Measurements from ENCODE around the gene TNK1. TPM values are rescaled to one million over a fixed set of nuclear protein-coding genes. Genes with fewer than 3 reads are reported as not detected.

The TNK1 gene
- total and polyA plus RNA-seq, 4 donors = 3.7 to 8.2 (median 5.7) TPM

- ATAC-seq (ENCODE audit: insufficient read depth, low FRiP score) = no peak
- no peak for DNase-seq
- Histone ChIP-seq H3K4me1 (ENCODE audit: control insufficient read depth in 5 of 5, insufficient read depth in 5 of 5, low read length in 5 of 5) (peaks cover 0 to 5% (median 0%) of the 10 kb centered on the region in 5 donors), H3K9me3 (ENCODE audit: control insufficient read depth in 4 of 4, insufficient read depth in 3 of 4, low read length in 3 of 4) (no peaks in the 10 kb centered on the region), H3K27ac (ENCODE audit: low read depth in 1 of 2, low read length in 1 of 2) (no peak overlapping the region), H3K4me3 (no peak overlapping the region), H3K36me3 (ENCODE audit: control insufficient read depth in 4 of 4, insufficient read depth in 4 of 4, low read length in 4 of 4) (peaks cover 0 to 4% (median 2%) of the 10 kb centered on the region in 4 donors), H3K9ac (ENCODE audit: insufficient read depth in 1 of 2, low read length in 2 of 2) (no peak overlapping the region), H3K27me3 (ENCODE audit: control insufficient read depth in 3 of 3, insufficient read depth in 3 of 3, low read length in 2 of 3) (no peaks in the 10 kb centered on the region)
- WGBS, 2 donors = 65 to 74% methylated on average over 39 to 58 of the region's 58 CpGs
- no peak for TF ChIP-seq CTCF (IDR thresholded peaks at IDR 0.05; ENCODE audit: control extremely low read depth, extremely low read depth)
Measured at GRCh38 chr17:7408252-7408727, 27.4 kb downstream of the TNK1 start.

- Histone ChIP-seq H3K9ac (ENCODE audit: insufficient read depth in 1 of 2, low read length in 2 of 2) (no peak overlapping the region), H3K4me1 (ENCODE audit: control insufficient read depth in 5 of 5, insufficient read depth in 5 of 5, low read length in 5 of 5) (peaks cover 0 to 5% (median 0%) of the 10 kb centered on the region in 5 donors), H3K27me3 (ENCODE audit: control insufficient read depth in 3 of 3, insufficient read depth in 3 of 3, low read length in 2 of 3) (no peaks in the 10 kb centered on the region), H3K4me3 (no peak overlapping the region), H3K9me3 (ENCODE audit: control insufficient read depth in 4 of 4, insufficient read depth in 3 of 4, low read length in 3 of 4) (no peaks in the 10 kb centered on the region), H3K36me3 (ENCODE audit: control insufficient read depth in 4 of 4, insufficient read depth in 4 of 4, low read length in 4 of 4) (peaks cover 0 to 4% (median 2%) of the 10 kb centered on the region in 4 donors), H3K27ac (ENCODE audit: low read depth in 1 of 2, low read length in 1 of 2) (no peak overlapping the region)
- DNase-seq (no peak), ATAC-seq (ENCODE audit: insufficient read depth, low FRiP score) (no peak)
- 78 to 91% methylated on average over 6 of the region's 6 CpGs for WGBS, 2 donors
- TF ChIP-seq CTCF (IDR thresholded peaks at IDR 0.05; ENCODE audit: control extremely low read depth, extremely low read depth) = no peak
Measured at GRCh38 chr17:7408863-7409262, 28.0 kb downstream of the TNK1 start.

- no peak overlapping the region for H3K9ac ChIP-seq (ENCODE audit: insufficient read depth in 1 of 2, low read length in 2 of 2)
- no peak overlapping the region for H3K4me3 ChIP-seq
Measured at GRCh38 chr17:7409716-7410115, 28.8 kb downstream of the TNK1 start.

More at GRCh38 chr17:7409716-7410115, 28.8 kb downstream of the TNK1 start:
- DNase-seq (no peak), ATAC-seq (ENCODE audit: insufficient read depth, low FRiP score) (no peak)
- WGBS, 2 donors = 92 to 94% methylated on average over 6 of the region's 6 CpGs
- H3K4me1 ChIP-seq (ENCODE audit: control insufficient read depth in 5 of 5, insufficient read depth in 5 of 5, low read length in 5 of 5) = peaks cover 0 to 5% (median 0%) of the 10 kb centered on the region in 5 donors
- H3K36me3 ChIP-seq (ENCODE audit: control insufficient read depth in 4 of 4, insufficient read depth in 4 of 4, low read length in 4 of 4) = peaks cover 0 to 4% (median 2%) of the 10 kb centered on the region in 4 donors
- H3K9me3 ChIP-seq (ENCODE audit: control insufficient read depth in 4 of 4, insufficient read depth in 3 of 4, low read length in 3 of 4) = no peaks in the 10 kb centered on the region
- no peak overlapping the region for H3K27ac ChIP-seq (ENCODE audit: low read depth in 1 of 2, low read length in 1 of 2)
- TF ChIP-seq CTCF (IDR thresholded peaks at IDR 0.05; ENCODE audit: control extremely low read depth, extremely low read depth) = no peak
- H3K27me3 ChIP-seq (ENCODE audit: control insufficient read depth in 3 of 3, insufficient read depth in 3 of 3, low read length in 2 of 3) = no peaks in the 10 kb centered on the region

All from lung (tissue), 12 donors.